PFSK-1 (cell line): Measurements from ENCODE around the gene MTA3.

ENCODE experiments used
- FOXP2 ChIP-seq: optimal IDR thresholded peaks from 2 replicates; pipeline ENCODE3; 2011; ENCODE audit warnings: borderline replicate concordance, control low read depth, inconsistent platforms; ENCODE audit not compliant: insufficient read depth; ENCODE audit errors: extremely low read length, extremely low read depth
- POLR2AphosphoS5 ChIP-seq: IDR thresholded peaks from 2 replicates; pipeline ENCODE4 v1.6.1; 2012; ENCODE audit warnings: low read depth, mild to moderate bottlenecking, control low read depth, low read length, moderate library complexity
- REST ChIP-seq, 2 experiments: IDR thresholded peaks; 2 replicates each; pipeline versions ENCODE4 v1.6.1 to v1.8.0; 2011 to 2012; ENCODE audit warnings: low read depth in 2 of 2, low read length in 2 of 2, control low read depth in 1 of 2, inconsistent platforms in 1 of 2, mild to moderate bottlenecking in 1 of 2, moderate library complexity in 1 of 2; ENCODE audit not compliant: insufficient read depth in 1 of 2
- SIN3A ChIP-seq: IDR thresholded peaks from 2 replicates; pipeline ENCODE4 v1.6.1; 2012; ENCODE audit warnings: mild to moderate bottlenecking, low read length, moderate library complexity, borderline replicate concordance; ENCODE audit not compliant: insufficient read depth
- TAF1 ChIP-seq: IDR thresholded peaks from 2 replicates; pipeline ENCODE4 v1.6.1; 2012; ENCODE audit warnings: low read length, control low read depth, borderline replicate concordance; ENCODE audit not compliant: insufficient read depth

The MTA3 gene

GRCh38 chr2:42788882-42789281 is 220.4 kb downstream of the MTA3 start:
- no peak for TF ChIP-seq POLR2AphosphoS5
- no peak for TF ChIP-seq SIN3A
- TF ChIP-seq FOXP2, result no peak
- no peak for TF ChIP-seq TAF1
- no peak for TF ChIP-seq REST (IDR thresholded peaks at IDR 0.05; ENCODE audit: insufficient read depth in 1 of 2, low read depth in 2 of 2, low read length in 2 of 2)

- TF ChIP-seq SIN3A (no peak), REST (IDR thresholded peaks at IDR 0.05; ENCODE audit: insufficient read depth in 1 of 2, low read depth in 2 of 2, low read length in 2 of 2) (no peak), TAF1 (no peak), FOXP2 (no peak), POLR2AphosphoS5 (no peak)
Measured at GRCh38 chr2:42789751-42790150, 221.3 kb downstream of the MTA3 start.

GRCh38 chr2:42791606-42792005 is 223.2 kb downstream of the MTA3 start:
- TF ChIP-seq REST (IDR thresholded peaks at IDR 0.05; ENCODE audit: insufficient read depth in 1 of 2, low read depth in 2 of 2, low read length in 2 of 2) (no peak), FOXP2 (no peak), POLR2AphosphoS5 (no peak), SIN3A (no peak), TAF1 (no peak)

- TF ChIP-seq FOXP2 (no peak), TAF1 (no peak), REST (IDR thresholded peaks at IDR 0.05; ENCODE audit: insufficient read depth in 1 of 2, low read depth in 2 of 2, low read length in 2 of 2) (no peak)
Measured at GRCh38 chr2:42792087-42792582, 223.7 kb downstream of the MTA3 start.
